Measurements from ENCODE around the gene SCGB3A1.

- TF ChIP-seq CTCF (conservative IDR thresholded peaks at IDR 0.05) (no peak), ZFX (IDR thresholded peaks at IDR 0.05) (no peak)
Observed at GRCh38 chr5:180622910-180623309, 31.6 kb upstream of the SCGB3A1 start.

Data from C4-2B (cell line).